GM12873 (cell line): ENCODE results near the gene PLIN5.

ENCODE experiments used
- CTCF ChIP-seq: IDR thresholded peaks from 2 replicates; pipeline ENCODE4 v1.5.1; 2012; ENCODE audit warnings: low read depth, mild to moderate bottlenecking, moderate library complexity, low read length, control low read depth; ENCODE audit not compliant: insufficient read depth; ENCODE audit errors: missing control alignments

The PLIN5 gene

GRCh38 chr19:4519521-4520277, 15.3 kb downstream of the PLIN5 start:
- TF ChIP-seq CTCF = no peak

GRCh38 chr19:4519172-4519496, 15.9 kb downstream of the PLIN5 start:
- no peak for TF ChIP-seq CTCF

GRCh38 chr19:4518345-4519171, 16.5 kb downstream of the PLIN5 start, which contains the start of gene PLIN4:
Gene PLIN4, minus strand, starts transcription at chr19:4518486. Its CDS starts 214 bp downstream, at chr19:4518272.
- TF ChIP-seq CTCF = no peak

GRCh38 chr19:4517451-4518057, 17.5 kb downstream of the PLIN5 start:
- TF ChIP-seq CTCF = no peak

- TF ChIP-seq CTCF = no peak
Observed at GRCh38 chr19:4516939-4517300, 18.1 kb downstream of the PLIN5 start.

- TF ChIP-seq CTCF = no peak
Observed at GRCh38 chr19:4516199-4516938, 18.7 kb downstream of the PLIN5 start.
